ENCODE data around the gene ZNF280B. TPM values are rescaled to one million over a fixed set of nuclear protein-coding genes. Genes with fewer than 3 reads are reported as not detected.

ZNF280B gene
- total RNA-seq, 2 experiments from 2014 or later: 2.3 to 3.0 TPM

- H3K36me3 Mint-ChIP-seq (ENCODE audit: low read depth): peaks cover 3% of the 10 kb centered on the region
- peaks cover 25% of the 10 kb centered on the region for H3K27me3 Mint-ChIP-seq
- TF ChIP-seq CTCF (IDR thresholded peaks at IDR 0.05): no peak
- ChIA-PET POLR2A (no interaction called here), CTCF (interaction anchor here (0.6 kb wide), 1 partner anchor 11 kb away, joined by 3 read pairs; no protein-coding TSS in a partner anchor)
- intact Hi-C loops (cut with micrococcal nuclease): no loop called here
- peaks cover 28% of the 10 kb centered on the region for H3K9me3 Mint-ChIP-seq
- H3K27ac Mint-ChIP-seq: no peak overlapping the region
- H3K4me3 Mint-ChIP-seq: no peak overlapping the region
- ATAC-seq: no peak
- DNase-seq: no peak
- no peaks in the 10 kb centered on the region for H3K4me1 Mint-ChIP-seq (ENCODE audit: low read depth)
Measured at GRCh38 chr22:22458387-22458786, 50.2 kb downstream of the ZNF280B start.

GRCh38 chr22:22454997-22455396, 53.5 kb downstream of the ZNF280B start:
- DNase-seq: no peak
- H3K27ac Mint-ChIP-seq: no peak overlapping the region
- H3K36me3 Mint-ChIP-seq (ENCODE audit: low read depth): peaks cover 1% of the 10 kb centered on the region
- intact Hi-C loops (cut with micrococcal nuclease): no loop called here
- H3K4me3 Mint-ChIP-seq: no peak overlapping the region
- H3K27me3 Mint-ChIP-seq: peaks cover 22% of the 10 kb centered on the region
- no peaks in the 10 kb centered on the region for H3K4me1 Mint-ChIP-seq (ENCODE audit: low read depth)
- ChIA-PET POLR2A (no interaction called here), CTCF (interaction anchor here (1.1 kb wide), 1 partner anchor 112 kb away, joined by 3 read pairs; no protein-coding TSS in a partner anchor)
- no peak for TF ChIP-seq CTCF (IDR thresholded peaks at IDR 0.05)
- no peak for ATAC-seq
- H3K9me3 Mint-ChIP-seq: peaks cover 32% of the 10 kb centered on the region

GRCh38 chr22:22452996-22453686, 55.4 kb downstream of the ZNF280B start:
- Mint-ChIP-seq H3K4me3 (no peak overlapping the region), H3K36me3 (ENCODE audit: low read depth) (peaks cover 1% of the 10 kb centered on the region), H3K4me1 (ENCODE audit: low read depth) (no peaks in the 10 kb centered on the region), H3K27ac (no peak overlapping the region), H3K9me3 (peaks cover 15% of the 10 kb centered on the region), H3K27me3 (peaks cover 26% of the 10 kb centered on the region)
- DNase-seq (no peak), ATAC-seq (no peak)
- POLR2A ChIA-PET: no interaction called here
- TF ChIP-seq CTCF (IDR thresholded peaks at IDR 0.05): no peak
- CTCF ChIA-PET: no interaction called here
- intact Hi-C loops (cut with micrococcal nuclease): no loop called here

- no peak for TF ChIP-seq CTCF (IDR thresholded peaks at IDR 0.05)
- POLR2A ChIA-PET: no interaction called here
- CTCF ChIA-PET: interaction anchor here (0.8 kb wide), 1 partner anchor 30 kb away, joined by 3 read pairs; no protein-coding TSS in a partner anchor
- DNase-seq (no peak), ATAC-seq (no peak)
- H3K36me3 Mint-ChIP-seq (ENCODE audit: low read depth): peaks cover 1% of the 10 kb centered on the region
- H3K27ac Mint-ChIP-seq: no peak overlapping the region
- H3K4me3 Mint-ChIP-seq: no peak overlapping the region
- peaks cover 27% of the 10 kb centered on the region for H3K27me3 Mint-ChIP-seq
- peaks cover 10% of the 10 kb centered on the region for H3K9me3 Mint-ChIP-seq
- intact Hi-C loops (cut with micrococcal nuclease): no loop called here
- H3K4me1 Mint-ChIP-seq (ENCODE audit: low read depth): no peaks in the 10 kb centered on the region
Measured at GRCh38 chr22:22452211-22452610, 56.3 kb downstream of the ZNF280B start.

- Mint-ChIP-seq H3K27me3 (peaks cover 33% of the 10 kb centered on the region), H3K36me3 (ENCODE audit: low read depth) (peaks cover 1% of the 10 kb centered on the region)
- CTCF ChIA-PET: interaction anchor here (0.6 to 1.8 kb wide), 5 partner anchors 12 to 142 kb away, joined by 3 to 4 read pairs (median 3); no protein-coding TSS in a partner anchor
Measured at GRCh38 chr22:22450343-22450839, 58.2 kb downstream of the ZNF280B start.

More at GRCh38 chr22:22450343-22450839, 58.2 kb downstream of the ZNF280B start:
- no peak overlapping the region for H3K4me3 Mint-ChIP-seq
- ATAC-seq (no peak), DNase-seq (no peak)
- peaks cover 10% of the 10 kb centered on the region for H3K9me3 Mint-ChIP-seq
- TF ChIP-seq CTCF (IDR thresholded peaks at IDR 0.05): no peak
- POLR2A ChIA-PET: interaction anchor here (0.6 kb wide), 1 partner anchor 14 kb away, joined by 3 read pairs; no protein-coding TSS in a partner anchor
- H3K27ac Mint-ChIP-seq: no peak overlapping the region
- intact Hi-C loops (cut with micrococcal nuclease): no loop called here
- H3K4me1 Mint-ChIP-seq (ENCODE audit: low read depth): no peaks in the 10 kb centered on the region

Measured in activated CD8-positive, alpha-beta T cell treated with anti-CD3 and anti-CD28 coated beads for 36 hours (primary cell).